Stomach (tissue), 9 donors: ENCODE results near the gene SHANK2. TPM values are rescaled to one million over a fixed set of nuclear protein-coding genes. Genes with fewer than 3 reads are reported as not detected.

Experiments used
- DNase-seq, 2 donors: peaks; one replicate each; pipeline versions ENCODE4 v3.0.0 to v3.0.0-alpha.2; 2013 to 2019
- H3K27ac ChIP-seq, 5 donors: fragments of 200-600 bp in 4 of 5; sonication (generic) in 4 of 5; one replicate each; pipeline ENCODE4 v1.5.1; 2013 to 2019; ENCODE audit warnings: mild to moderate bottlenecking in 1 of 5, moderate library complexity in 1 of 5
- H3K27me3 ChIP-seq, 3 donors: fragments of 200-600 bp; sonication (generic); one replicate each; pipeline ENCODE4 v1.5.1; 2017 to 2019; ENCODE audit warnings: mixed run types in 1 of 3
- H3K36me3 ChIP-seq, 4 donors: fragments of 200-600 bp; sonication (generic); 1 replicate in 3 of 4; 2 replicates in 1 of 4; pipeline ENCODE4 v1.5.1; 2016 to 2019
- H3K4me1 ChIP-seq, 4 donors: fragments of 200-600 bp; sonication (generic); one replicate each; pipeline ENCODE4 v1.5.1; 2016 to 2019
- H3K4me3 ChIP-seq, 4 donors: fragments of 200-600 bp; sonication (generic) in 3 of 4; one replicate each; pipeline ENCODE4 v1.5.1; 2016 to 2019; ENCODE audit warnings: mild to moderate bottlenecking in 1 of 4
- H3K9me3 ChIP-seq, 4 donors: fragments of 200-600 bp; sonication (generic); one replicate each; pipeline ENCODE4 v1.5.1; 2016 to 2019
- EP300 ChIP-seq: sonication (generic); formaldehyde crosslinking; IDR thresholded peaks from one replicate; pipeline ENCODE4 v1.6.1; 2017; ENCODE audit warnings: antibody characterized with exemption
- POLR2A ChIP-seq, 4 donors: fragments of 450-650 bp; IDR thresholded peaks; one replicate each; pipeline ENCODE4 v1.6.1; 2016; ENCODE audit warnings: antibody characterized with exemption in 4 of 4, control low read depth in 2 of 4, mild to moderate bottlenecking in 1 of 4, moderate library complexity in 1 of 4
- POLR2AphosphoS5 ChIP-seq, 3 donors: sonication (generic); formaldehyde crosslinking; IDR thresholded peaks; one replicate each; pipeline ENCODE4 v1.6.1; 2016; ENCODE audit warnings: antibody characterized with exemption in 3 of 3
- WGBS, 5 donors: extraction: QIAGEN DNeasy Blood & Tissue Kit in 3 of 5; methylation state at CpG; one replicate each; pipeline versions ENCODE4 v1.1.5 to v1.1.7; 2013 to 2018; 5-methylcytosine and 5-hydroxymethylcytosine counted together
- intact Hi-C: fragments of 100-400 bp; cut with DNase I; formaldehyde crosslinking; loops from one replicate; pipeline ENCODE4 v1.15.1; 2023; ENCODE audit warnings: low total_unique reads
- polyA plus RNA-seq, 3 donors: library from polyadenylated mRNA; stranded (reverse); fragments of 200-250 nt; gene quantifications; one replicate each; pipeline ENCODE4 v1.2.3, GENCODE V29; 2013
- total RNA-seq, 5 donors: library from RNA; depleted of rRNA; stranded (reverse); fragments of >200 nt; gene quantifications; one replicate each; pipeline versions ENCODE4 v1.1.0 to v1.2.3, GENCODE V29; 2014 to 2016
- TF ChIP-seq, protein P1 (sequence below), 7 experiments: fragments of 450-650 bp in 4 of 7; fragments of 200-600 bp in 3 of 7; sonication (generic) in 3 of 7; IDR thresholded peaks; one replicate each; pipeline ENCODE4 v1.5.1; 2016 to 2019; ENCODE audit warnings: antibody characterized with exemption in 7 of 7, control low read depth in 2 of 7, mild to moderate bottlenecking in 1 of 7
- donor health status: healthy with polysubstance abuse.
- donor health status: Bipolar disorder and iron deficiency.
- donor health status: healthy.

SHANK2 gene
- total and polyA plus RNA-seq, 8 donors, result 1.6 to 126 (median 47.1) TPM

DNA sequence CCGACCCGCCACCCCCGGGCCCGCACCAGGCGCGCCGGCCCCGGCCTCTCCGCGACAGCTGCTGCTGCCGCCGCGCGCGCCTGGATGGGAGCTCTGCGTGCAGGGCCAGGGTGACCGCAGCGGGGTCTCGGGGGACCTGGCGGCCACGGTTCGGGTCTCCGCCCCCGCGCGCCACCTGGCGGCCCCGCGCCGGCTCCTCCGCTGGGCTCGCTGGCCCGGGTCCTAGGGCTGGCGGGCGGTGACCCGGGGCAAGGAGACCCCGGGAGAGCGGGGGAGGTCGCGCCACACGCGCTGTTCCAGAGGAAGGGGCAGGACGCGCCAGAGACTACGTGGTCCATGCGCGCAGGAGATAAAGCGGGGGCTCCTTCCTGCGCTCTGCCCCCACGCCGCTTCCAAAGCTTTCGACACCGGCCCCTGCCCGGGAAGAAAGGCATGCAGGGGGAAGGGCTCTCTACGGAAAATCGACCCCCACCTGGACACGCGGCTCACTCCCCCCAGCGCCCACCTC lies 562 bp downstream of the SHANK2 start:
- Histone ChIP-seq H3K4me1 (peaks cover 30 to 85% (median 72%) of the 10 kb centered on the region in 4 donors), H3K4me3 (peak overlapping the region; percentile 52 to 71 (median 60)), H3K27ac (peak overlapping the region; percentile 89 to 92 (median 89)), H3K9me3 (no peaks in the 10 kb centered on the region), H3K36me3 (no peaks in the 10 kb centered on the region), H3K27me3 (peaks cover 0 to 87% (median 21%) of the 10 kb centered on the region in 3 donors)
- WGBS, 5 donors, result 0 to 7% (median 1%) methylated on average over 3 to 59 of the region's 59 CpGs
- intact Hi-C loops, result no loop called here
- DNase-seq, result peak; percentile 57 to 79
- TF ChIP-seq, protein P1, sequence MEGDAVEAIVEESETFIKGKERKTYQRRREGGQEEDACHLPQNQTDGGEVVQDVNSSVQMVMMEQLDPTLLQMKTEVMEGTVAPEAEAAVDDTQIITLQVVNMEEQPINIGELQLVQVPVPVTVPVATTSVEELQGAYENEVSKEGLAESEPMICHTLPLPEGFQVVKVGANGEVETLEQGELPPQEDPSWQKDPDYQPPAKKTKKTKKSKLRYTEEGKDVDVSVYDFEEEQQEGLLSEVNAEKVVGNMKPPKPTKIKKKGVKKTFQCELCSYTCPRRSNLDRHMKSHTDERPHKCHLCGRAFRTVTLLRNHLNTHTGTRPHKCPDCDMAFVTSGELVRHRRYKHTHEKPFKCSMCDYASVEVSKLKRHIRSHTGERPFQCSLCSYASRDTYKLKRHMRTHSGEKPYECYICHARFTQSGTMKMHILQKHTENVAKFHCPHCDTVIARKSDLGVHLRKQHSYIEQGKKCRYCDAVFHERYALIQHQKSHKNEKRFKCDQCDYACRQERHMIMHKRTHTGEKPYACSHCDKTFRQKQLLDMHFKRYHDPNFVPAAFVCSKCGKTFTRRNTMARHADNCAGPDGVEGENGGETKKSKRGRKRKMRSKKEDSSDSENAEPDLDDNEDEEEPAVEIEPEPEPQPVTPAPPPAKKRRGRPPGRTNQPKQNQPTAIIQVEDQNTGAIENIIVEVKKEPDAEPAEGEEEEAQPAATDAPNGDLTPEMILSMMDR (IDR thresholded peaks at IDR 0.05), result peak in 5 of 7 experiments; percentile 18 to 61 (median 36)
- no peak for TF ChIP-seq POLR2A (IDR thresholded peaks at IDR 0.05)

DNA sequence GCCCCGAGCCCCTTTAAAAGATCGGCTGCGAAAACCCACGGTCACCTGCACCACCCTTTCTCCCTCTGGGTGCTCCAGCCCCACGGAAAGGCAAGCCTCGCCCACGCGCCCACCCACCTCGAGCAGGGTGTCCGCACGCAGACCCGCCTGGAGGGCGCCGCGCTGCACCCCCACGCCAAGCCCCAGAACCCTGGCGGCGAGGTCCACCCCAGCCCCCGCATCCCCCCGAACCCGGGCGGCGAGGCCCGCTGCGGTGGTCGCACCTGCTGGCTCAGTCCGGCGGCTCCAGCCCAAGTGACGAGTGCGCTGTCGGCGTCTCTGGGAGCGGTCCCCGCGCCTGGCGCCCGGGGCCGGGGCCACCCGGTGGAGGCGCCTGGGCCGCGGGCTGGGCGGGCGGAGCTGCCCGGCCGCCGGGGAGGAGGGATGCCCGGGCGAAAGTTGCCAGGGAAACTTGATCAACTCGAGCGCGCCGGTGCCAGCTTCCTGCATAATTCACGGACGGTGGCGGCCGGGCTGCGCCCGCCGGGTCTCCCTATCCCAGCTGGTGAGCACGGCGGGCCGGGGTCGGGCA lies 1.1 kb downstream of the SHANK2 start:
- H3K4me1 ChIP-seq, result peaks cover 30 to 83% (median 72%) of the 10 kb centered on the region in 4 donors
- H3K36me3 ChIP-seq, result no peaks in the 10 kb centered on the region
- H3K27me3 ChIP-seq, result peaks cover 0 to 90% (median 21%) of the 10 kb centered on the region in 3 donors
- peak overlapping the region; percentile 89 to 92 (median 89) for H3K27ac ChIP-seq
- no peaks in the 10 kb centered on the region for H3K9me3 ChIP-seq
- WGBS, 5 donors, result 1 to 4% (median 1%) methylated on average over 15 to 64 of the region's 64 CpGs; no CpG with 5 or more reads in 1 of the 5 donors
- TF ChIP-seq EP300, result no peak
- TF ChIP-seq, protein P1 (IDR thresholded peaks at IDR 0.05), result no peak
- no peak for TF ChIP-seq POLR2AphosphoS5 (IDR thresholded peaks at IDR 0.05)
- TF ChIP-seq POLR2A (IDR thresholded peaks at IDR 0.05), result no peak
- H3K4me3 ChIP-seq, result peak overlapping the region; percentile 52 to 71 (median 60)
- DNase-seq, result peak; percentile 54 to 68
- intact Hi-C loops, result no loop called here

DNA sequence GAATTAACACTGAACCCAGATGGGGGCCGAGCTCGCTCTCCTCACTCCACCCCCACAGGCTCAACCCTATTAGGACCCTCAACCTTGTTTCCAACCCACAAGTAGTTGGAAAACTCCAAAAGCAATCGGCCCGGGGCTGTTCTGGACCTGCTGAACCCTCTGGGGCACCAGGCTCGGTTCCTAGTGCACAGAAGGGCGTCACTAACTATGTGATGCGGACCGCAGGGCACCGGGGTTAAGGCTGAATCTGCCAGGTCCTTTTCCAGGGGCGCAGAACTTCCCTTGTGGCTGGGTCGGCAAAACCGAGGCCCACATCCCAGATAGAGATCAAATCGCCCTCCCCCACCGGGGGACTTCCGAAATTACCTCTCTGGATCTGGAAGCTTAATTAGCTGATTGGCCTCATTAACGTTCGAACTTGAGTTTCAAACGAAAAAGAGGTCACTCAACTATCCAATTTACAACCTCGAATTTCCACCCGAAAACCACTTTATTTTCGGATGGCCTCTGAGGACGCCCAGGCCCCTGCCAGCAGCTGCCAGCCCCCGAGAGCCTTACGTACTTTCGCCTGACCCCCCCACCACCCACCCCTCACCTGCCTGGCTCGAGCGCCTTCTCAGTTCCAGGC lies 1.7 kb downstream of the SHANK2 start:
- peak in 1 of 2 donors; percentile 24 for DNase-seq
- Histone ChIP-seq H3K27me3 (peaks cover 0 to 90% (median 21%) of the 10 kb centered on the region in 3 donors), H3K9me3 (no peaks in the 10 kb centered on the region), H3K36me3 (no peaks in the 10 kb centered on the region), H3K4me3 (peak overlapping the region; percentile 52 to 71 (median 60)), H3K4me1 (peaks cover 24 to 78% (median 67%) of the 10 kb centered on the region in 4 donors), H3K27ac (peak overlapping the region in 2 of 5 donors; percentile 89)
- no peak for TF ChIP-seq POLR2AphosphoS5 (IDR thresholded peaks at IDR 0.05)
- no peak for TF ChIP-seq POLR2A (IDR thresholded peaks at IDR 0.05)
- no peak for TF ChIP-seq EP300
- TF ChIP-seq, protein P1 (IDR thresholded peaks at IDR 0.05), result no peak
- 18 to 34% (median 24%) methylated on average over 25 to 27 of the region's 27 CpGs for WGBS, 5 donors
- intact Hi-C loops, result no loop called here

DNA sequence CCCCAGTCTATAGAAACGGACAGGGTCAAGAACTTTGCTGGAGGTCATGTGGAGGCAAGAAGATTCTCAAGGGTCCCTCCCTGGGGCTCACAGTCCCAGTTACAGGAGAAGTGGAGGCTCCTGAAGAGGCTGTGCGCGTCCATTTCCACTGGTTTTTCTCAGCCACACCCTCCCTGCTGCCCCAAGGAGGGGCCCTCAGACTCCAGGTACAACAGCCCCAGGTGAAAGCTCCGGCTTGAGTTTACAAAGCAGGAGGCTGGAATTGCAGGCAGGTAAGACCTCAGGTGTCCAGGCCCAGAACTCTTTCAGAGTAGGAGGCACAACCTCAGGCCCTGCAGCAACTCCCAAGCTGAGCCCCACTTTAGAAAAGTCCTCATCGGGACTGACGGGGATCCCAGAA lies 3.1 kb downstream of the SHANK2 start:
- H3K27ac ChIP-seq, result no peak overlapping the region
- DNase-seq, result peak; percentile 25 to 61
- H3K27me3 ChIP-seq, result peaks cover 0 to 82% (median 21%) of the 10 kb centered on the region in 3 donors
- intact Hi-C loops, result no loop called here
- H3K4me1 ChIP-seq, result peaks cover 24 to 65% (median 57%) of the 10 kb centered on the region in 4 donors
- 53 to 71% (median 64%) methylated on average over 6 of the region's 6 CpGs for WGBS, 5 donors
- TF ChIP-seq POLR2AphosphoS5 (IDR thresholded peaks at IDR 0.05) (no peak), EP300 (no peak), POLR2A (IDR thresholded peaks at IDR 0.05) (no peak)
- TF ChIP-seq, protein P1 (IDR thresholded peaks at IDR 0.05), result no peak
- no peaks in the 10 kb centered on the region for H3K36me3 ChIP-seq
- H3K9me3 ChIP-seq, result no peaks in the 10 kb centered on the region
- no peak overlapping the region for H3K4me3 ChIP-seq
